SU-DHL-6 (cell line): ENCODE measurements around the gene RNF168.
"Not testable (repeated sequence)": the region's sequence is repeated elsewhere in the genome, so short reads cannot be mapped to it uniquely, and the experiment has no call there.

Experiments used
- H2AFZ ChIP-seq: fragments of 200-600 bp; sonication (generic); 2 replicates; pipeline ENCODE4 v1.6.1; 2014; ENCODE audit warnings: low read depth, mild to moderate bottlenecking, moderate library complexity, mixed read lengths, antibody characterized with exemption, low read length; ENCODE audit not compliant: severe bottlenecking
- H3F3A ChIP-seq: fragments of 200-600 bp; shearing (Covaris generic); 2 replicates; pipeline ENCODE4 v1.6.0; 2016; ENCODE audit warnings: antibody characterized with exemption, mild to moderate bottlenecking; ENCODE audit not compliant: insufficient read depth
- H3K27ac ChIP-seq: fragments of 200-600 bp; sonication (generic); 2 replicates; pipeline ENCODE4 v1.5.1; 2016; ENCODE audit warnings: low read depth, mild to moderate bottlenecking, low read length, moderate library complexity, mixed read lengths
- H3K27me3 ChIP-seq: fragments of 200-600 bp; sonication (generic), shearing (Covaris generic); 2 replicates; pipeline ENCODE4 v1.6.0; 2014; ENCODE audit warnings: mild to moderate bottlenecking, low read length
- H3K36me3 ChIP-seq: fragments of 200-600 bp; sonication (generic); 2 replicates; pipeline ENCODE4 v1.6.1; 2014; ENCODE audit warnings: mild to moderate bottlenecking, low read length, mixed read lengths
- H3K4me2 ChIP-seq: fragments of 300-600, 200-600 bp; shearing (Covaris generic), sonication (generic); 2 replicates; pipeline ENCODE4 v1.6.0; 2014; ENCODE audit warnings: low read length, low read depth, mild to moderate bottlenecking; ENCODE audit not compliant: poor library complexity, severe bottlenecking
- H3K4me3 ChIP-seq: fragments of 200-600 bp; sonication (generic); 2 replicates; pipeline ENCODE4 v1.5.1; 2014; ENCODE audit warnings: antibody characterized with exemption, low read length, mild to moderate bottlenecking, mixed read lengths; ENCODE audit not compliant: insufficient read depth, poor library complexity, severe bottlenecking
- H3K79me2 ChIP-seq: fragments of 200-600 bp; sonication (generic); 2 replicates; pipeline ENCODE4 v1.6.1; 2014; ENCODE audit warnings: mild to moderate bottlenecking, low read length, moderate library complexity; ENCODE audit not compliant: insufficient read depth
- H3K9ac ChIP-seq: fragments of 200-600 bp; sonication (generic); 2 replicates; pipeline ENCODE4 v1.7.0; 2014; ENCODE audit warnings: mild to moderate bottlenecking, low read length
- H3K9me2 ChIP-seq: fragments of 200-600 bp; sonication (generic); replicated peaks from 2 replicates; pipeline ENCODE4 v1.6.1; 2014; ENCODE audit warnings: low read length; ENCODE audit not compliant: insufficient read depth
- H3K9me3 ChIP-seq: fragments of 200-600 bp; sonication (generic); 2 replicates; pipeline ENCODE4 v1.6.1; 2014; ENCODE audit warnings: low read length, mixed read lengths; ENCODE audit not compliant: insufficient read depth
- H4K20me1 ChIP-seq: fragments of 200-600 bp; sonication (generic); 2 replicates; pipeline ENCODE4 v1.6.1; 2014; ENCODE audit warnings: low read depth, mild to moderate bottlenecking, antibody characterized with exemption, low read length, moderate library complexity, mixed read lengths
- CTCF ChIP-seq: fragments of 200-600 bp; sonication (generic); IDR thresholded peaks from one replicate; pipeline ENCODE4 v1.5.1; 2017; ENCODE audit warnings: antibody characterized with exemption, mild to moderate bottlenecking, low read length, moderate library complexity; ENCODE audit not compliant: insufficient read depth, poor library complexity, severe bottlenecking
- EZH2phosphoT487 ChIP-seq: fragments of 200-600 bp; sonication (generic), shearing (Covaris generic); conservative IDR thresholded peaks from 2 replicates; pipeline ENCODE4 v1.6.1; 2018; ENCODE audit warnings: mild to moderate bottlenecking, antibody characterized with exemption, low read length, moderate library complexity, mixed read lengths

Gene RNF168

GRCh38 chr3:196463804-196464203, 39.8 kb downstream of the RNF168 start:
- H4K20me1 ChIP-seq: peaks cover 5% of the 10 kb centered on the region; the same call in 1 of the 2 replicates
- H3K9me3 ChIP-seq: no peaks in the 10 kb centered on the region
- peaks cover 6% of the 10 kb centered on the region; the same call in 1 of the 2 replicates for H3K36me3 ChIP-seq
- 0 out of 2 replicates have a peak, but pooled peaks cover 4% of the 10 kb centered on the region for H3F3A ChIP-seq
- no peak overlapping the region for H2AFZ ChIP-seq
- TF ChIP-seq CTCF (no peak), EZH2phosphoT487 (no peak)
- H3K79me2 ChIP-seq: no peaks in the 10 kb centered on the region; the same call in 1 of the 2 replicates
- H3K9ac ChIP-seq: no peak overlapping the region
- no peak overlapping the region for H3K4me2 ChIP-seq
- no peaks in the 10 kb centered on the region for H3K9me2 ChIP-seq
- H3K4me3 ChIP-seq: no peak overlapping the region
- no peaks in the 10 kb centered on the region for H3K27me3 ChIP-seq
- no peak overlapping the region for H3K27ac ChIP-seq

- Histone ChIP-seq H2AFZ (no peak overlapping the region), H3K9ac (no peak overlapping the region), H3F3A (0 out of 2 replicates have a peak, but pooled peaks cover 4% of the 10 kb centered on the region), H3K36me3 (peaks cover 4% of the 10 kb centered on the region; the same call in 1 of the 2 replicates), H3K9me2 (no peaks in the 10 kb centered on the region), H3K27me3 (no peaks in the 10 kb centered on the region), H4K20me1 (0 out of 2 replicates have a peak, but pooled peaks cover under 1% of the 10 kb centered on the region), H3K4me2 (no peak overlapping the region), H3K9me3 (no peaks in the 10 kb centered on the region), H3K79me2 (no peaks in the 10 kb centered on the region; the same call in 1 of the 2 replicates), H3K4me3 (no peak overlapping the region), H3K27ac (no peak overlapping the region)
- TF ChIP-seq EZH2phosphoT487 (no peak), CTCF (no peak)
Measured at GRCh38 chr3:196463478-196463756, 40.2 kb downstream of the RNF168 start.

GRCh38 chr3:196462680-196463477, 40.7 kb downstream of the RNF168 start:
- not testable (repeated sequence) for H4K20me1 ChIP-seq, H3K27me3 ChIP-seq, H3K9me3 ChIP-seq, H3K9me2 ChIP-seq, H3K9ac ChIP-seq, H3K4me3 ChIP-seq, H3K79me2 ChIP-seq, H3K27ac ChIP-seq, H3F3A ChIP-seq, H3K36me3 ChIP-seq, H2AFZ ChIP-seq, H3K4me2 ChIP-seq

DNA sequence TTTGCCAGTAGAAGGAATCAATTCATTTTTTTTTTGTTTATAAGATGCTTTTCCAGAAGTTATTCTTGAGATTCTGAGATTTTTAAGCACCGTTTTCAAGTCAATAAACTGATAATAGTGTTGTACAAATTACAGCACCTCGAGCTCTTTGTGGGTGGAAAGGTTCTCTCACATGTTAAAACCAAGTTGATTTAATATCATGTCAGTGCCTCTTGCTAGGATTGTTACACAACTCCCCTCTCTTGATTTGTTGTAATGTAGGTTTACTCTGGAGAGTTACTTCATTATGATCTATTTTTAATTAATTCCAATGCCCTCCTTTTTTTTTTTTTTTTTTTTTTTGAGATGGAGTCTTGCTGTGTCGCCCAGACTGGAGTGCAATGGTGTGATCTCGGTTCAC, 45.5 kb downstream of the RNF168 start:
- no peaks in the 10 kb centered on the region for H3K36me3 ChIP-seq
- peaks cover 7% of the 10 kb centered on the region; the same call in 1 of the 2 replicates for H3F3A ChIP-seq
- H4K20me1 ChIP-seq: no peaks in the 10 kb centered on the region
- no peak for TF ChIP-seq CTCF
- H3K9ac ChIP-seq: no peak overlapping the region
- no peak overlapping the region for H3K4me2 ChIP-seq
- no peaks in the 10 kb centered on the region for H3K79me2 ChIP-seq
- H3K27me3 ChIP-seq: no peaks in the 10 kb centered on the region
- H3K9me2 ChIP-seq: no peaks in the 10 kb centered on the region
- H3K4me3 ChIP-seq: no peak overlapping the region
- no peak overlapping the region for H2AFZ ChIP-seq
- no peak overlapping the region for H3K27ac ChIP-seq
- no peaks in the 10 kb centered on the region for H3K9me3 ChIP-seq

DNA sequence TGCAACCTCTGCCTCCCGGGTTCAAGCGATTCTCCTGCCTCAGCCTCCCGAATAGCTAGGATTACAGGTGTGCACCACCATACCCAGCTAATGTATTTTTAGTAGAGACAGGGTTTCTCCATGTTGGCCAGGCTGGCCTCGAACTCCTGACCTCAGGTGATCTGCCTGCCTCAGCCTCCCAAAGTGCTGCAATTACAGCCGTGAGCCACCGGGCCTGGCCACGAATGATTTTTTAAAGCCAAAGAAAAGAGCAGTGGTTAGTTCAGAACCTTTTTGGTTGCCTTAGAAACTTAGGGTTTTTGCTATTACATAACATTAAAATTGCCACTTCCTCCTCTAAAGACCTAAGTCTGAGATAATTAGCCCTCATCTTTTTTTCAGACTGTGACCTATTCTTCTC, 46.1 kb downstream of the RNF168 start:
- H3F3A ChIP-seq, H3K27ac ChIP-seq, H3K9me2 ChIP-seq, H3K79me2 ChIP-seq, H3K9me3 ChIP-seq, H3K27me3 ChIP-seq, H3K4me3 ChIP-seq, H3K4me2 ChIP-seq, H2AFZ ChIP-seq, H3K36me3 ChIP-seq, H4K20me1 ChIP-seq, H3K9ac ChIP-seq: not testable (repeated sequence)
